SK-N-SH (cell line): ENCODE results near the gene RAB40A. TPM values are rescaled to one million over a fixed set of nuclear protein-coding genes. Genes with fewer than 3 reads are reported as not detected.

Source experiments
- CTCF ChIA-PET: fragments of 300-600, 350-600 bp; formaldehyde crosslinking; extraction: SDS; loops from one replicate; lab custom pipeline; 2021; lab: Yijun Ruan, JAX
- POLR2A ChIA-PET: fragments of 350-600 bp; sonication (Branson Sonifier 250); formaldehyde crosslinking; extraction: SDS; loops from one replicate; lab custom pipeline; 2020; ENCODE audit warnings: antibody characterized with exemption, inconsistent platforms; lab: Yijun Ruan, JAX
- DNase-seq: peaks from one replicate; pipeline ENCODE4 v3.0.0; 2012
- H2AFZ ChIP-seq: fragments of 200-600 bp; sonication (generic); 2 replicates; pipeline ENCODE4 v1.8.1; 2016; ENCODE audit warnings: antibody characterized with exemption, mild to moderate bottlenecking, low read depth
- H3F3A ChIP-seq: fragments of 200-600 bp; sonication (generic); replicated peaks from 2 replicates; pipeline ENCODE3; 2016; ENCODE audit warnings: antibody characterized with exemption, mild to moderate bottlenecking; ENCODE audit not compliant: insufficient read depth
- H3K27ac ChIP-seq, 2 experiments: fragments of 200-500 bp in 1 of 2; fragments of 200-600 bp in 1 of 2; sonication (Bioruptor generic) in 1 of 2; sonication (generic), shearing (Covaris generic) in 1 of 2; 2 replicates each; pipeline versions ENCODE4 v1.5.1 to v1.6.1; 2014 to 2016; ENCODE audit warnings: low read depth in 2 of 2, inconsistent platforms in 1 of 2, low read length in 1 of 2, mild to moderate bottlenecking in 1 of 2, mixed read lengths in 1 of 2
- H3K27me3 ChIP-seq: fragments of 200-600 bp; sonication (generic), shearing (Covaris generic); 2 replicates; pipeline ENCODE4 v1.6.1; 2016; ENCODE audit warnings: mixed run types; ENCODE audit not compliant: insufficient read depth
- H3K36me3 ChIP-seq, 2 experiments: fragments of 200-500 bp in 1 of 2; fragments of 200-600 bp in 1 of 2; sonication (Bioruptor generic) in 1 of 2; sonication (generic) in 1 of 2; replicated peaks in 1 of 2; 2 replicates each; pipeline versions ENCODE3 to v1.5.1; 2014 to 2016; ENCODE audit warnings: low read length in 1 of 2, mild to moderate bottlenecking in 1 of 2; ENCODE audit not compliant: insufficient read depth in 2 of 2, control insufficient read depth in 1 of 2
- H3K4me1 ChIP-seq, 2 experiments: fragments of 200-500 bp in 1 of 2; fragments of 200-600 bp in 1 of 2; sonication (Bioruptor generic) in 1 of 2; sonication (generic), shearing (Covaris generic) in 1 of 2; 2 replicates each; pipeline versions ENCODE4 v1.5.1 to v1.6.1; 2014 to 2016; ENCODE audit warnings: low read depth in 1 of 2, low read length in 1 of 2, mixed run types in 1 of 2; ENCODE audit not compliant: insufficient read depth in 2 of 2, control insufficient read depth in 1 of 2
- H3K4me2 ChIP-seq: fragments of 200-600 bp; sonication (generic), shearing (Covaris generic); 2 replicates; pipeline ENCODE4 v1.6.1; 2017; ENCODE audit warnings: mixed run types
- H3K4me3 ChIP-seq, 2 experiments: fragments of 200-500 bp in 1 of 2; fragments of 200-600 bp in 1 of 2; sonication (Bioruptor generic) in 1 of 2; sonication (generic), shearing (Covaris generic) in 1 of 2; 2 replicates each; pipeline versions ENCODE4 v1.5.1 to v1.8.1; 2014 to 2016; ENCODE audit warnings: low read depth in 2 of 2, inconsistent platforms in 1 of 2, low read length in 1 of 2, mild to moderate bottlenecking in 1 of 2, mixed read lengths in 1 of 2, moderate library complexity in 1 of 2
- H3K79me2 ChIP-seq: fragments of 200-600 bp; sonication (generic); 2 replicates; pipeline ENCODE4 v1.8.1; 2017; ENCODE audit warnings: mild to moderate bottlenecking; ENCODE audit not compliant: insufficient read depth
- H3K9ac ChIP-seq: fragments of 200-600 bp; sonication (generic); 2 replicates; pipeline ENCODE4 v1.6.1; 2017; ENCODE audit warnings: mixed run types
- H3K9me2 ChIP-seq: fragments of 200-600 bp; sonication (generic); 2 replicates; pipeline ENCODE4 v1.6.1; 2017; ENCODE audit warnings: mixed run types
- H3K9me3 ChIP-seq: fragments of 200-600 bp; sonication (generic); 2 replicates; pipeline ENCODE4 v1.6.1; 2017; ENCODE audit warnings: mixed run types, mild to moderate bottlenecking, moderate library complexity
- H4K20me1 ChIP-seq: fragments of 200-600 bp; sonication (generic); 2 replicates; pipeline ENCODE4 v1.6.1; 2017; ENCODE audit warnings: mild to moderate bottlenecking, mixed run types; ENCODE audit not compliant: insufficient read depth
- CHD2 ChIP-seq: fragments of 150-350 bp; IDR thresholded peaks from 2 replicates; pipeline ENCODE4 v1.6.1; 2018; ENCODE audit warnings: low read length; ENCODE audit not compliant: partially characterized antibody
- ELF1 ChIP-seq: IDR thresholded peaks from 2 replicates; pipeline ENCODE4 v1.4.0; 2012
- EP300 ChIP-seq, 2 experiments: IDR thresholded peaks; 2 replicates each; pipeline versions ENCODE4 v1.4.0 to v1.6.1; 2012; ENCODE audit warnings: borderline replicate concordance in 1 of 2, low read depth in 1 of 2, low read length in 1 of 2
- EZH2phosphoT487 ChIP-seq: fragments of 200-600 bp; sonication (generic); IDR thresholded peaks from 2 replicates; pipeline ENCODE4 v1.6.1; 2017; ENCODE audit warnings: low read depth, mixed run types, mild to moderate bottlenecking, antibody characterized with exemption, moderate library complexity, borderline replicate concordance
- FOXJ3 ChIP-seq: sonication (generic); formaldehyde crosslinking; IDR thresholded peaks from 2 replicates; pipeline ENCODE4 v1.5.1; 2020; ENCODE audit warnings: mild to moderate bottlenecking, missing genetic modification reagents
- MEF2A ChIP-seq: IDR thresholded peaks from 2 replicates; pipeline ENCODE4 v1.4.0; 2012; ENCODE audit warnings: low read depth, borderline replicate concordance
- POLR2AphosphoS5 ChIP-seq: IDR thresholded peaks from 2 replicates; pipeline ENCODE4 v1.6.1; 2012; ENCODE audit warnings: low read depth, low read length
- RCOR1 ChIP-seq: fragments of 150-350 bp; IDR thresholded peaks from 2 replicates; pipeline ENCODE4 v1.6.1; 2017; ENCODE audit warnings: antibody characterized with exemption, low read length
- REST ChIP-seq: IDR thresholded peaks from 2 replicates; pipeline ENCODE4 v1.6.1; 2012; ENCODE audit warnings: mild to moderate bottlenecking, low read depth, low read length, moderate library complexity
- RFX5 ChIP-seq: IDR thresholded peaks from 2 replicates; pipeline ENCODE4 v1.6.1; 2012; ENCODE audit warnings: mild to moderate bottlenecking, improper control_type of control experiment, low read length
- RXRA ChIP-seq: IDR thresholded peaks from 2 replicates; pipeline ENCODE4 v1.4.0; 2012; ENCODE audit warnings: low read depth, mild to moderate bottlenecking, borderline replicate concordance
- SIN3A ChIP-seq: IDR thresholded peaks from 2 replicates; pipeline ENCODE4 v1.6.1; 2012; ENCODE audit warnings: low read depth, mild to moderate bottlenecking, low read length, moderate library complexity, borderline replicate concordance
- SMC3 ChIP-seq: IDR thresholded peaks from 2 replicates; pipeline ENCODE4 v1.6.1; 2012; ENCODE audit warnings: low read depth, low read length, improper control_type of control experiment
- TCF12 ChIP-seq: IDR thresholded peaks from 2 replicates; pipeline ENCODE4 v1.4.0; 2012
- USF1 ChIP-seq: IDR thresholded peaks from 2 replicates; pipeline ENCODE4 v1.4.0; 2012; ENCODE audit warnings: low read depth, borderline replicate concordance
- YY1 ChIP-seq: IDR thresholded peaks from 2 replicates; pipeline ENCODE4 v1.4.0; 2012; ENCODE audit warnings: low read depth, mild to moderate bottlenecking
- WGBS: methylation state at CpG from one replicate; pipeline ENCODE4 v1.1.6; 2017; ENCODE audit warnings: low lambda C conversion rate; 5-methylcytosine and 5-hydroxymethylcytosine counted together
- polyA plus RNA-seq, 3 experiments: library from polyadenylated mRNA; depleted of rRNA; stranded (reverse); fragments of >200 nt; gene quantifications; 2 replicates each; pipeline ENCODE4 v1.2.3, GENCODE V29; 2012
- TF ChIP-seq, protein P1 (sequence below): fragments of 200-600 bp; sonication (generic); IDR thresholded peaks from 2 replicates; pipeline ENCODE4 v1.6.1; 2017; ENCODE audit warnings: antibody characterized with exemption, mild to moderate bottlenecking, moderate library complexity
- TF ChIP-seq, protein P2 (sequence below): IDR thresholded peaks from 2 replicates; pipeline ENCODE4 v1.4.0; 2012; ENCODE audit warnings: low read depth, borderline replicate concordance

Gene RAB40A
- polyA plus RNA-seq, 1 of the 3 experiments (the other 2 are of a cell fraction): 0.30 TPM

- POLR2A ChIA-PET: no interaction called here
- H3K4me3 ChIP-seq: no peak overlapping the region
- H3K4me1 ChIP-seq: no peaks in the 10 kb centered on the region
- no peak for TF ChIP-seq SIN3A
- TF ChIP-seq CHD2: no peak
- TF ChIP-seq, protein P1, sequence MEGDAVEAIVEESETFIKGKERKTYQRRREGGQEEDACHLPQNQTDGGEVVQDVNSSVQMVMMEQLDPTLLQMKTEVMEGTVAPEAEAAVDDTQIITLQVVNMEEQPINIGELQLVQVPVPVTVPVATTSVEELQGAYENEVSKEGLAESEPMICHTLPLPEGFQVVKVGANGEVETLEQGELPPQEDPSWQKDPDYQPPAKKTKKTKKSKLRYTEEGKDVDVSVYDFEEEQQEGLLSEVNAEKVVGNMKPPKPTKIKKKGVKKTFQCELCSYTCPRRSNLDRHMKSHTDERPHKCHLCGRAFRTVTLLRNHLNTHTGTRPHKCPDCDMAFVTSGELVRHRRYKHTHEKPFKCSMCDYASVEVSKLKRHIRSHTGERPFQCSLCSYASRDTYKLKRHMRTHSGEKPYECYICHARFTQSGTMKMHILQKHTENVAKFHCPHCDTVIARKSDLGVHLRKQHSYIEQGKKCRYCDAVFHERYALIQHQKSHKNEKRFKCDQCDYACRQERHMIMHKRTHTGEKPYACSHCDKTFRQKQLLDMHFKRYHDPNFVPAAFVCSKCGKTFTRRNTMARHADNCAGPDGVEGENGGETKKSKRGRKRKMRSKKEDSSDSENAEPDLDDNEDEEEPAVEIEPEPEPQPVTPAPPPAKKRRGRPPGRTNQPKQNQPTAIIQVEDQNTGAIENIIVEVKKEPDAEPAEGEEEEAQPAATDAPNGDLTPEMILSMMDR: no peak
- TF ChIP-seq TCF12: no peak
- no peak for TF ChIP-seq USF1
- no peak for TF ChIP-seq EP300 (IDR thresholded peaks at IDR 0.05; ENCODE audit: borderline replicate concordance in 1 of 2, low read depth in 1 of 2, low read length in 1 of 2)
- TF ChIP-seq RFX5: no peak
- TF ChIP-seq EZH2phosphoT487: no peak
- TF ChIP-seq, all 33 proteins: peak for 0
- no peaks in the 10 kb centered on the region for H3K36me3 ChIP-seq
- no peak overlapping the region for H3K27ac ChIP-seq
- H3K27me3 ChIP-seq: no peaks in the 10 kb centered on the region; the same call in 1 of the 2 replicates
- no peak for DNase-seq
- H4K20me1 ChIP-seq: no peaks in the 10 kb centered on the region
- CTCF ChIA-PET: no interaction called here
- no peak overlapping the region for H2AFZ ChIP-seq
- no peaks in the 10 kb centered on the region for H3K79me2 ChIP-seq
- no peak overlapping the region for H3K4me2 ChIP-seq
- no peaks in the 10 kb centered on the region for H3F3A ChIP-seq
- H3K9me3 ChIP-seq: no peaks in the 10 kb centered on the region
- no peak overlapping the region for H3K9ac ChIP-seq
- WGBS: 24% methylated on average over 1 of the region's 1 CpG
- no peaks in the 10 kb centered on the region for H3K9me2 ChIP-seq
Measured at GRCh38 chrX:103565752-103566151, 46.5 kb upstream of the RAB40A start.

- ChIA-PET CTCF (no interaction called here), POLR2A (no interaction called here)
- Histone ChIP-seq H3K4me1 (no peaks in the 10 kb centered on the region), H3K9me2 (no peaks in the 10 kb centered on the region), H3K79me2 (no peaks in the 10 kb centered on the region), H4K20me1 (no peaks in the 10 kb centered on the region), H3K27ac (no peak overlapping the region), H3K4me3 (no peak overlapping the region), H3K9me3 (no peaks in the 10 kb centered on the region), H3F3A (no peaks in the 10 kb centered on the region), H3K9ac (no peak overlapping the region), H3K27me3 (no peaks in the 10 kb centered on the region; the same call in 1 of the 2 replicates), H3K4me2 (no peak overlapping the region), H3K36me3 (no peaks in the 10 kb centered on the region), H2AFZ (no peak overlapping the region)
- no peak for DNase-seq
- TF ChIP-seq REST: no peak
- no peak for TF ChIP-seq FOXJ3 (CRISPR knock-in tag)
- TF ChIP-seq RXRA: no peak
- TF ChIP-seq SMC3: no peak
- TF ChIP-seq, protein P2, sequence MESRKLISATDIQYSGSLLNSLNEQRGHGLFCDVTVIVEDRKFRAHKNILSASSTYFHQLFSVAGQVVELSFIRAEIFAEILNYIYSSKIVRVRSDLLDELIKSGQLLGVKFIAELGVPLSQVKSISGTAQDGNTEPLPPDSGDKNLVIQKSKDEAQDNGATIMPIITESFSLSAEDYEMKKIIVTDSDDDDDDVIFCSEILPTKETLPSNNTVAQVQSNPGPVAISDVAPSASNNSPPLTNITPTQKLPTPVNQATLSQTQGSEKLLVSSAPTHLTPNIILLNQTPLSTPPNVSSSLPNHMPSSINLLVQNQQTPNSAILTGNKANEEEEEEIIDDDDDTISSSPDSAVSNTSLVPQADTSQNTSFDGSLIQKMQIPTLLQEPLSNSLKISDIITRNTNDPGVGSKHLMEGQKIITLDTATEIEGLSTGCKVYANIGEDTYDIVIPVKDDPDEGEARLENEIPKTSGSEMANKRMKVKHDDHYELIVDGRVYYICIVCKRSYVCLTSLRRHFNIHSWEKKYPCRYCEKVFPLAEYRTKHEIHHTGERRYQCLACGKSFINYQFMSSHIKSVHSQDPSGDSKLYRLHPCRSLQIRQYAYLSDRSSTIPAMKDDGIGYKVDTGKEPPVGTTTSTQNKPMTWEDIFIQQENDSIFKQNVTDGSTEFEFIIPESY: no peak
- TF ChIP-seq ELF1: no peak
- no peak for TF ChIP-seq YY1
- no peak for TF ChIP-seq EZH2phosphoT487
- no peak for TF ChIP-seq RCOR1
- TF ChIP-seq POLR2AphosphoS5: no peak
- TF ChIP-seq MEF2A: no peak
- 49% methylated on average over 4 of the region's 4 CpGs for whole genome bisulfite sequencing
Measured at GRCh38 chrX:103565197-103565596, 45.9 kb upstream of the RAB40A start.
